Left lobe of liver (tissue), 2 donors: ENCODE results near the gene HK1. TPM values are rescaled to one million over a fixed set of nuclear protein-coding genes. Genes with fewer than 3 reads are reported as not detected.

Source experiments
- ATAC-seq: fragments of 200-7000 bp; cut with Tn5 transposase; one replicate; pipeline ENCODE4 v1.9.1; 2020; ENCODE audit warnings: mild to moderate bottlenecking, moderate library complexity
- DNase-seq: peaks from one replicate; pipeline ENCODE4 v3.0.0-alpha.2; 2020; ENCODE audit warnings: low spot score
- total RNA-seq: library from RNA; stranded (reverse); gene quantifications from one replicate; pipeline ENCODE4 v1.2.1, GENCODE V29; 2021
- donor health status: DM: no; HTN: no; CAD: no; lungs with moderate emphysema.
- donor health status: DM: no; HTN: yes; CAD: no.

HK1 gene
- total RNA-seq, 1 donor from 2014 or later: 6.8 TPM

- ATAC-seq (no peak), DNase-seq (no peak)
Observed at GRCh38 chr10:69366738-69367137, 88.4 kb downstream of the HK1 start.

- ATAC-seq: no peak
- DNase-seq: no peak
Observed at GRCh38 chr10:69367469-69367868, 89.2 kb downstream of the HK1 start.

- DNase-seq (no peak), ATAC-seq (no peak)
Observed at GRCh38 chr10:69372126-69372980, 94.1 kb downstream of the HK1 start.

GRCh38 chr10:69374242-69374641 lies 95.9 kb downstream of the HK1 start:
- ATAC-seq (no peak), DNase-seq (no peak)

GRCh38 chr10:69374931-69375306 lies 96.6 kb downstream of the HK1 start:
- ATAC-seq (no peak), DNase-seq (no peak)

GRCh38 chr10:69375307-69376151 lies 97.2 kb downstream of the HK1 start:
- DNase-seq: no peak
- ATAC-seq: peak; percentile 48

- DNase-seq (no peak), ATAC-seq (no peak)
Observed at GRCh38 chr10:69376662-69377061, 98.4 kb downstream of the HK1 start.

- DNase-seq: no peak
- ATAC-seq: no peak
Observed at GRCh38 chr10:69377191-69377590, 98.9 kb downstream of the HK1 start.

- DNase-seq: no peak
- peak; percentile 33 for ATAC-seq
Observed at GRCh38 chr10:69377933-69378332, 99.6 kb downstream of the HK1 start.

- no peak for ATAC-seq
- no peak for DNase-seq
Observed at GRCh38 chr10:69379800-69380199, 101.5 kb downstream of the HK1 start.

- no peak for DNase-seq
Observed at GRCh38 chr10:69382382-69383117, 104.3 kb downstream of the HK1 start.

GRCh38 chr10:69383558-69383957 lies 105.3 kb downstream of the HK1 start:
- DNase-seq (no peak), ATAC-seq (no peak)

More at GRCh38 chr10:69382382-69383117, 104.3 kb downstream of the HK1 start:
- no peak for ATAC-seq

GRCh38 chr10:69384320-69384719 lies 106.0 kb downstream of the HK1 start:
- no peak for DNase-seq
- ATAC-seq: no peak

- ATAC-seq: peak; percentile 29
Observed at GRCh38 chr10:69385454-69386350, 107.4 kb downstream of the HK1 start.

GRCh38 chr10:69387500-69387899 lies 109.2 kb downstream of the HK1 start:
- ATAC-seq (no peak), DNase-seq (no peak)

More at GRCh38 chr10:69385454-69386350, 107.4 kb downstream of the HK1 start:
- DNase-seq: no peak

GRCh38 chr10:69388488-69388887 lies 110.2 kb downstream of the HK1 start:
- no peak for DNase-seq

GRCh38 chr10:69389827-69390490 lies 111.7 kb downstream of the HK1 start:
- no peak for ATAC-seq
- no peak for DNase-seq

More at GRCh38 chr10:69388488-69388887, 110.2 kb downstream of the HK1 start:
- no peak for ATAC-seq

- DNase-seq (no peak), ATAC-seq (no peak)
Observed at GRCh38 chr10:69391158-69391557, 112.9 kb downstream of the HK1 start.

GRCh38 chr10:69392481-69393000 lies 114.2 kb downstream of the HK1 start:
- DNase-seq (peak; percentile 80), ATAC-seq (peak; percentile 100)
